Measurements from ENCODE around the gene NOTCH4.

DNA sequence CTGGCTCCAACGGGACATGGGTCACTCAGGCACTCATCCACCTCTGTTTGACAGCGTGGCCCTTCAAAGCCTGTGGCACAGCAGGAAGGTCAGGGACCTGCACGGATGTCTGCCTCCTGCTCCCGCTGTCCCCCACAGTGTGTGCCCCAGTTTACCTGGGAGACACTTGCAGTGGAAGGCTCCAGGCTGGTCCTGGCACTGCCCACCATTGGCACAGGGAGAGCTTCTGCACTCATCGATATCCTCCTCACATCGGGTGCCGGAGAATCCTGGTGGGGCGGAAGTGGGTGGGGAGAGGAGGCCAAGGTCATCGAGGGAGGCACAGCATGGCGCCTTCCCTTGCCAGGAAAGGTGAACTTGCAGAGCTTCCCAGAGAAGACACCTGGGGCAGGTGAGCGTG, 6.9 kb downstream of the NOTCH4 start:
- TF ChIP-seq, protein P1, sequence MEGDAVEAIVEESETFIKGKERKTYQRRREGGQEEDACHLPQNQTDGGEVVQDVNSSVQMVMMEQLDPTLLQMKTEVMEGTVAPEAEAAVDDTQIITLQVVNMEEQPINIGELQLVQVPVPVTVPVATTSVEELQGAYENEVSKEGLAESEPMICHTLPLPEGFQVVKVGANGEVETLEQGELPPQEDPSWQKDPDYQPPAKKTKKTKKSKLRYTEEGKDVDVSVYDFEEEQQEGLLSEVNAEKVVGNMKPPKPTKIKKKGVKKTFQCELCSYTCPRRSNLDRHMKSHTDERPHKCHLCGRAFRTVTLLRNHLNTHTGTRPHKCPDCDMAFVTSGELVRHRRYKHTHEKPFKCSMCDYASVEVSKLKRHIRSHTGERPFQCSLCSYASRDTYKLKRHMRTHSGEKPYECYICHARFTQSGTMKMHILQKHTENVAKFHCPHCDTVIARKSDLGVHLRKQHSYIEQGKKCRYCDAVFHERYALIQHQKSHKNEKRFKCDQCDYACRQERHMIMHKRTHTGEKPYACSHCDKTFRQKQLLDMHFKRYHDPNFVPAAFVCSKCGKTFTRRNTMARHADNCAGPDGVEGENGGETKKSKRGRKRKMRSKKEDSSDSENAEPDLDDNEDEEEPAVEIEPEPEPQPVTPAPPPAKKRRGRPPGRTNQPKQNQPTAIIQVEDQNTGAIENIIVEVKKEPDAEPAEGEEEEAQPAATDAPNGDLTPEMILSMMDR (IDR thresholded peaks at IDR 0.05): no peak
- no peak for TF ChIP-seq POLR2A (IDR thresholded peaks at IDR 0.05)

All from testis (tissue), 2 donors.